T-helper 9 cell (primary cell): ENCODE results near the gene RSF1.

Experiments
- DNase-seq: peaks from one replicate; pipeline ENCODE4 v3.0.0-alpha.2; 2020

The RSF1 gene

DNA sequence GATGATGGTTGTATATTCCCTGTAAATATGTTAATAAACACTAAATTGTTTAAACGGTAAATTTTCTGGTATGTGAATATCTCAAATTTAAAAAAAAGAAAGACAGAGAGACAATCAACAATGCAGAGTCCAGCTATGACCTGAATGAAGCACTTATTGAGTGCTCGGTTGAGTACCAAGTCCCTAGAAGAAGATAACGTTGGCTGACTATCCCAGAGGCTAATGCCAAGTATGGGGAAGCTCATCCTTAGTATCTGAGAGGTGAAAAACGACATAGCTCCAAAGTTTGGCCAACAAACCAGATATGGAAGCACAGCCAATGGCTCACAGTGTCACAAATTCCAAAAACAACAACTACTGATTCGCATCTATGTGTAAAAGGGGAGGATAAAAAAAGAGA, 71.3 kb downstream of the RSF1 start:
- DNase-seq, result no peak

DNA sequence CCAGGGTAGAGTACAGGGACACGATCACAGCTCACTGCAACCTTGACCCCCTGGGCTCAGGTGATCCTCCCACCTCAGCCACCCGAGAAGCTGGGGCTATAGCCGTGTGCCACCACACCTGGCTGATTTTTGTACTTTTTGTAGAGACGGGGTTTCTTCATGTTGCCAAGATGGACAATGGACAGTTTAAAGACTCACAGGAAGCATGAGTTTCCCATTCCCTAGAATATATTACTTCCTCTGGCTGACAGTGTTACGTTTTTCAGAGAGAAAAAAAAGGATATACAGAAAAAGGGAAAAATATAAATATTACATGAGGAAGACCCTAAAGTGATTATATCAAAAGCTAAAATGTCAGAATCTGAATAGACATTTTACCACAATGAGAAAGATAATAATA, 72.3 kb downstream of the RSF1 start:
- DNase-seq, result no peak

DNA sequence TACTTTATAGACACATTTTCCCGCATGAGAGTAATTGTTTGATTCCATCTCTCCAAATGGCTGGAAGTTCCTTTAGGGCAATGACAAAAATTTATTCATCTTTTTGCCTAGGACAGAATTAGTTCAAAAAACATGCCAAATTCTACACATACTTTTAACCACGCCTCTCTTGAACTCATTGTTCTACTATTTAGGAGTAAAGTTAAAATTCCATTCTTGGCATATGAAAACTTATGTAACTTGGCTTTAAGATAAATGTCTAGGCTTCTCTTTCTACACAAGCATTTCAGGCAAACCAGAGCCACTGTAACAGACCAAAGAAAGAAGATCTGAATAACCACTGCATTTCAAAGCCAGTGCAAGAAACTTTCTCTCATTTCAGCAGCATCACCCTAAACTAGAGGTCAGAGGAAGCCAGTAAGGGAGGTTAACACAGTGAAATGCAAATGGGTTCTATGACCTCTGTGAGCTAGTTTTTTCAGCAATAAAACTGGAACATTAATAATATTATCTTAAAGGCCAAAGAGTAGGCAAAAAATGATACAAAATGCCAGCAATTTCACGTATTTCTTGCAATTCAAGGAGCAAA, 73.0 kb downstream of the RSF1 start:
- DNase-seq, result no peak

DNA sequence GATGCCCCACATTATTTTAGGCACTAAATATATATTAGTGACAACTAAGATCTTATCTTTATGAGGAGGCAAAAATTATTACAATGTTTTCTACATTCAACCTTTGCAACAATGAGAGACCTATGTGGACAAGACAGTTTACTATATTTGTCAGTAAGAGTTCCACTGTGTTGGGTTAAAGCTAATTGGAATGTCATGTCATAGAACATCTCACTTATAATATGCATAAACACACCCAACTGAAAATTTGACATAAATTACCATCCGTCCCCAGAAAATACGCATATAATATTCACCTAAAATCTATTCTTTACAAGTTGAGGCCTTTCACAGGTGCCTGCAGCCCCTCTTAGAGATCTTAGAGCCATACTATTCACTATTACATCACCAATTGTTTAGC, 84.0 kb downstream of the RSF1 start:
- DNase-seq, result no peak

DNA sequence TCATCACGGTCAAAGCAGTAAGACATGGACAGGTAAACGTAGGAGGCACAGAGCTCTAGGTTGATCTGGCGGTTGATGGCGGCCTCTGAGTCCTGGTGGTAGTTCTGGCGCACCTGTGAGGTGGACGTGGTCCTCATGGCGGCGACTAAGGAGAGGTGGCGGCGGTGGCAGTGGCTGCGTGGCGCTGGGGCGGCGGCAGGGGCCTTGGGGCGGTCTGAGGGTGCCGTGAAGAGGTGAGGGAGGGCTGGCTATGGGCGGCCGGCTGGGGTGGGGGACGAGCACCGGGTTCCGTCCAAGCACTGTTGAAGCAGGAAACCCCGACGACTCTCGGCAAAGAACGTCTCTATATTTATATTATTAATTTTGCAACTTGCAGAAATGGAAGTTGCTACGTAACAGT, 85.6 kb downstream of the RSF1 start:
- DNase-seq, result no peak

DNA sequence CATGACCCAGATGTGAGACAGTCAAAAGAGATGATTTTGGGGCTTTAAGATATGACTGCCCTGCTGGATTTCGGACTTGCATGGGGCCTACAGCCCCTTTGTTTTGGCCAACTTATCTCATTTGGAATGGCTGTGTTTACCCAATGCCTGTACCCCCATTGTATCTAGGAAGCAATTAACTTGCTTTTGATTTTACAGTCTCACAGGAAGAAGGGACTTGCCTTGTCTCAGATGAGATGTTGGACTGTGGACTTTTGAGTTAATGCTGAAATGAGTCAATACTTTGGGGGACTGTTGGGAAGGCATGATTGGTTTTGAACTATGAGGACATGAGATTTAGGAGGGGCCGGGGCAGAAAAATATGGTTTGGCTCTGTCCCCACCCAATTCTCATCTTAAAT, 88.4 kb downstream of the RSF1 start:
- no peak for DNase-seq

DNA sequence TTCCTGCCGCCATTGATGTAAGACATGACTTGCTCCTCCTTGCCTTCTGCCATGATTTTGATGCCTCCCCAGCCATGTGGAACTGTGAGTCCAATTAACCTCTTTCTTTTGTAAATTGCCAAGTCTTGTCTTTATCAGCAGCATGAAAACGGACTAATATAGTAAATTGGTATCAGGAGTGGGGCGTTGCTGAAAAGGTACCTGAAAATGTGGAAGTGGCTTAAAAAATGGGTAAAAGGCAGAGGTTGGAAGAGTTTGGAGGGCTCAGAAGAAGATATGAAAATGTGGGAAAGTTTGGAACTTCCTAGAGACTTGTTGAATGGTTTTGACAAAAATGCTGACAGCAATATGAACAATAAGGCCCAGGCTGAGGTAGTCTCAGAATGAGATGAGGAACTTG, 89.7 kb downstream of the RSF1 start:
- no peak for DNase-seq

DNA sequence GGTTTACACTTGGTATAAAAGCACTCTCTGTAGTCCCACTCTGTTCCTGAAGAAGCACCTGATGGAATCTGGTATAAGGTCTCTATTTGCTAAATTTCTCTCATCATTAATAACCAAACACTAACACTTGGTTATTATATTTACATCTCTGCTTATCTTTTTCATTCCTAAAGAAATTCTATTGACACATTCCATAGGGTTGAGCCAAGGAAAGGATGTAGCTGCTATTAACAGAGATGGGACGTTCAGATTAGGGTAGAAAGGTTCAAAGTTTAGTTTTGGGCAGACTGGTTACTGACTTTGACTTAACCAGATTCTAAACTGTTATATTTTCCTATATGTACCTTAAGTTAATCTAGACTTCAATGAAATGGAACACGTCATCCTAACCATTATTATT, 91.5 kb downstream of the RSF1 start:
- no peak for DNase-seq

DNA sequence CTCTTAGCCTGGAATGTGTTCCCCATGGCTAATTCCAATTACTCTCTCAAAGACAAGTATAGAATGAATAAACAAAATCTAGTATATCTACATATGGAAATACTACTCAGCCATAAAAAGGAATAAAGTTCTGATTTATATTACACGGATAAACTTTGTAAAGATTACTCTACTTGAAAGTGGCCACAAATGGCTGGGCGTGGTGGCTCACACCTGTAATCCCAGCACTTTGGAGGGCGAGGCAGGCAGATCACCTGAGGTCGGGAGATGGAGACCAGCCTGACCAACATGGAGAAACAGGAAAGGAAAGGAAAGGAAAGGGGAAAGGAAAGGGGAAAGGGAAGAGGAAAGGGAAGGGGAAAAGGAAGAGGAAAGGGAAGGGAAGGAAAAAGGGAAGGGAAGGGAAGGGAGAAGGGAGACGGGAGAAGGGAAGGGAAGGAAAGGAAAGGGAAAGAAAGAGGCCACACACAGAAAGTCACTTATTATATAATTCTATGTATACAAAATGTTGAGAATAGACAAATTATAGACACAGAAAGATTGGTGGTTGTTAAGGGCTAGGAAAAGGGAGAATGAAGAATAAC, 92.2 kb downstream of the RSF1 start:
- no peak for DNase-seq

DNA sequence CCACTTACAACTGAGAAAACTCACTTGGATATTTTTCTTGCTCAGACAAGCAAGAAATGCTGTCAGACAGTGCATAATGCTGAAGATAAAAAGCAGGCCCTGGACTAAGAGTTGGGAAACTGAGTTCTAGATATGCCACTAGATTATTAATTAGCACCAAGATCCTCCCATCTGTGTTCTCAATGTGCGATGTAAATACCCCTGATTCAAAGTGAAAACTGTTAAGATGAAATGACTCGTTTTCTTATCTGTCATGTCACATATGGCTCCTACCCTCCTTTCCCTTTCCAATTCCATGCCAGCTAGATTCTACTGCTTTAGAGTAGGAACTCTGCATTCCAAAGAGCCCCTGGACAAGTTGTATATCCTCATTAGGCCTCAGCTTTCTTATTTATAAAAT, 94.0 kb downstream of the RSF1 start:
- DNase-seq, result no peak

DNA sequence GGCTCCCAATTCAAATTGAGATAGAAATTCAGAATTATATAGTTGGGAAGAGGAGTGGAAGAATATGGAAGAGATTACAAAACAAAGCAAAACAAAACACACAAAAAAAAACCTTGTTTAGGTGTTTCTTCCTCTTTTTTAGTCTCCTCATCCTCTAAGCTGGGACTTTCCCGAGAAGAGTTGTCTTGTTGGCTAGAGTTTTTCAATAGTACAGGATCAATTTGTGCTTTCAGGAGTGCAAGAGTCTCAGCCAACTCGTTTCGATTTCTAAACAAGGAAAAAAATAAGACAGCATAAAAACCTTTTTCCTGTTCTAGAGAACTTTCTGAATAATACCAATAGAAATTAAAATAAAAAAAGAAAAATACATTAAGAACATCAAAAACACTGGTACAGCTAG, 95.1 kb downstream of the RSF1 start:
- DNase-seq, result no peak

DNA sequence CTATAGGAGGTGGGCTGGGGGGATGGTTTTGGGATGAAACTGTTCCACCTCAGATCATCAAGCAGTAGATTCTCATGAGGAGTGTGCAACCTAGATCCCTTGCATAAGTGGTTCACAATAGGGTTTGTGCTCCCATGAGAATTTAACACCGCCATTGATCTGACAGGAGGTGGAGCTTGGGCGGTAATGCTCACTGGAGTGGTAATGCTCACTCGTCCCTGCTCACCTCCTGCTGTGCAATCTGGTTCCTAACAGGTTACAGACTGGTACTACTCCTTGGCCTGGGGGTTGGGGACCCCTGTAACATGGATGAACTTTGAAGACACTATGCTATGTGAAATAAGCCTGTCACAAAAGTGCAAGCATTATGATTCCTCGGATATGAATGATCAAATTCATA, 95.9 kb downstream of the RSF1 start:
- no peak for DNase-seq

DNA sequence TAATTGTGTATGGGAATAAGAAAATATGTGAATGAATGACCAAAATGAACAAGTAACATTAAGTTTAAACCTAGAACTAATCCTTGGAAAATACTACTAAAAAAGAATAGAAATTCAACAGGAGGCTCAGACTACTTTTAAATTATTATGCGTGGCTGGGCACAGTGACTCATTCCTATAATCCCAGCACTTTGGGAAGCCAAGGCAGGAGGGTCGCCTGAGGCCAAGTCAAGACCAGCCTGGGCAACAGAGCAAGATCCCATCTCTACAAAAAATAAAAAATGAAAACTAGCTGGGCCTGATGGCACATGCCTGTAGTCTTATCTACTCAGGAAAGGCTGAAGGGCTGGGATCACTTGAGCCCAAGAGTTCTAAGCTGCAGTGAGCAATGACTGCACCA, 97.5 kb downstream of the RSF1 start:
- no peak for DNase-seq

DNA sequence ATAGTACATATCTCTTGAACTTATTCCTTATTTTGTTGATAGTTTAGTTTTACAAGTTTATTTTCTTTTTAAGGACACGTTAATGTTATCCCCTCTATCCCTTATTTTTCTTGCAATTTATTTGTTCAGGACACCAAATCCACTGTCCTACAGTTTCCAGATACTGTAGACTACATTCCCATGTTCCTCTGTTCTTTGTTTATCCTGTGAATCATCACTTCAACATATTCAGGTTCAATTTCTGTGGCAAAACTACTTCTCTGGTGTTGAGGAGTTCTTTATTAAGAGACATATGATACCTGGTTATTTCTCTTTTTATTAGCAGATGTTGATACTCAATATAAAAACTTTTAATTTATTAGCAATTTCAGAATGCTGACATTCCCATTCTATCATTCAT, 110.2 kb downstream of the RSF1 start:
- DNase-seq, result no peak

DNA sequence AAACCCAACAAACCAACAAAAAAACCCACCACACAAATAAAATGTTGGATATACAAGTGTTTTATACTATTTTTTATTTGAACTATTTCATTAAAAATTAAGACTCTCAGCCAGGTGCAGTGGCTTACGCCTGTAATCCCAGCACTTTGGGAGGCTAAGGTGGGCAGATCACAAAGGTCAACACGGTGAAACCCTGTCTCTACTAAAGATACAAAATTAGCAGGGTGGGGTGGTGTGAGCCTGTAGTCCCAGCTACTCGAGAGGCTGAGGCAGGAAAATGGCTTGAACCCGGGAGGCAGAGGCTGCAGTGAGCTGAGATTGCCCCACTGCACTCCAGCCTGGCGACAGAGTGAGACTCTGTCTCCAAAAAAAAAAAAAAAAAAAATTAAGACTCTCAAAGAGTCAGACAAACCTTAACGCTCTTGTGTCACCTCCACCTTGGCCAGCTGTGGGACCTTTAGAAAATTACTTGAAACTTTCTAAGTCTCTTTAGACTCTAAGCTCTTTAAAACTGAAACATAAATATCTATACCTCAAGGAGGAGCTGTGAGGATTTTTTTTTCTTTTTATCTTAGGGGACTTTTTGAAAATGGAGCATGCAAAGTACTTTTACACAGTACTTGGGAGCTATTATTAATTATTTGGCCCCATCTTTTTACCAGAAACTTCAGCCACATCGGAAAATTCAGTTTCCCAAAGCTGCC, 114.5 kb downstream of the RSF1 start:
- DNase-seq, result no peak

DNA sequence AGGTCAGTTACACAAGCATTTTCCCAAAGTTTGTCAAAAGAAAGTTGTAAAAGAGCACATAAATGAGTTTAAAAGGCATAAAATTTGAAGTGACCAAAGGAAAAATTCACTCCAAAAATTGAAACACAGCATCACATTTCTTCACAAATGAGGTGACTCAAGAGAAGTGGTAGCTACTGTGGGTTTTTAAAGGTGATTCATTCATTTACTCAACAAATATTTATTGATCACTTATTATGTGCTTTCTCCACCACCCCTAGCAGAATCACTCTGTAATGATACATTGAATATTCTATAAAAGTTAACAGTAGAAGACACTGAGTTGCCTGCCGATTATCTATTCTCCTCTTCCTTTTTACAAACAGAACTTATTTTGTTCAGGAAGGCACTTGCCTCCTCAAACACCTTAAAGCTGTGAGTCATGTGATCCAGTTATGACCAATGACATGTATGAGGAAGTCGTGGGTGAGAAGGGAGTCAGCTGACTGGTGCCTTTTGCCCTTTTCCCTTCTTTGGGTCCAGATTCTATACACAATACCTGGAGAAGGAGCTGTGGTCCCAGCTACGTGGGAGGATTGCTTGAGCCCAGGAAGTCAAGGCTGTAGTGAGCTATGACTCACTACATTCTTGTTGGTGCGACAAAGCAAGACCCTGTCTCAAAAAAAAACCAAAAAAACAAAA, 115.2 kb downstream of the RSF1 start:
- no peak for DNase-seq

DNA sequence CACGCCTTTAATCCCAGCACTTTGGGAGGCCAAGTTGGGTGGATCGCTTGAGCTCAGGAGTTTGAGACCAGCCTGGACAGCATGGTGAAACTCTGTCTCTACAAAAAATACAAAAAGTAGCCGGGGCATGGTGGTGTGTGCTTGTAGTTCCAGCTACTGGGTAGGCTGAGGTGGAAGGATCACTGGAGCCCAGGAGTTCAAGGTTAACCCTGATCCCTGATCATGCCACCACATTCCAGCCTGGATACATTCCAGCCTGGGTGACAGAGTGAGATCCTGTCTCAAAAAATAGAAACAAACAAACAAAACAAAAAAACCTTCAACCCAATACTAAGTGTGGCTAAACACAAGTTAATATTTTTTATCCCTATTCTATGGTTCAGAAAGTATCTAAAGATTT, 116.5 kb downstream of the RSF1 start:
- no peak for DNase-seq

DNA sequence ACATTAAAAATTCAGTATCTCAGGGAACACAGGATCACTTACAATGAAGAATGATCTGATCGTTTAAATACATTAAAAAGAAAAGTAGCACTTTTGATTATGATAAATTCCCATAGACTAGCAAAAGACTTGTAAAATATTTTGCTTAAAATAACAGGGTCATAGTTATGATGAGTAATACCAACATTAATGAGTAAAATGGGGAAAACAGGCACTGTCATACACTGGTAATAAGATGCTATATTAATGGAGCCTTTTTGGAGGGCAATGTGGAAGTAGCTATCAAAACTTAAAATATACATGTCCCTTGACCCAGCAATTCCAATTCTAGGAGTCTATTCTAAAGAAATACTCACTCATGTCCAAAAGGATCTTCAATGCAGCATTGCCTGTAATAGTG, 121.1 kb downstream of the RSF1 start:
- no peak for DNase-seq

DNA sequence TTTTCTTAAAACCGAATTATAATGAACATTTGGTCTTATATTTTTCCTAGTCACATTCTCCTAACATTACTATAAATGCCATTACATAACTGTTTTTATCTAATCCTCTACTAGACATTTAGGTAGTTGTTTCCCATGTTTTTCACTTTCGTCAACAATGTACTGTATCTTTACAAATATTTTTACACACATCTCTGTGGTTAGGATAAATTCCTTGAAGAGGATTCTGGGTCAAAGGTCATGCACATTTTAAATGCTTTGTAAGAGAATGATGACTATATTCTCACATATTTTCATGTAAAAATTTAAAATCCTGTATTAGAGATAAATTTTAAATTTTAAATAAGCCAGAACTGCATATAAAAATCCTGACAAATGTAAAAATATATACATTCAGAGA, 121.6 kb downstream of the RSF1 start:
- DNase-seq, result no peak

DNA sequence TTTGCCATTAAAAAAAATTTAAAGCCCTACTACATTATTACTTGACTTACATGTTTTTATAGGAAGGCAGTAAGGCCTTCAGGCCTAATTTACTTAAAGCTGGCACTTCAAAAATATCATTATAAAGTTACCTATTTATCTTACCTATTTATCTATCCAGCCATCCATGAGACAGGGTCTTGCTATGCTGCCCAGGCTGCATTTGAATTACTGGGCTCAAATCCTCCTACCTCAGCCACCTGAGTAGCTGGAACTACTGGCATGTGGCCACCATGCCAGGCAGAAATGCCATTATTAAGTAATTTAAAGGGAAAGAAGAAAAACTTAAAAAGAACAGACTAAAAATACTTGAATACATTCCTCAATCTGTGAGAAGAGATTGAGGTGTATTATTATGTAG, 122.7 kb downstream of the RSF1 start:
- DNase-seq, result no peak

DNA sequence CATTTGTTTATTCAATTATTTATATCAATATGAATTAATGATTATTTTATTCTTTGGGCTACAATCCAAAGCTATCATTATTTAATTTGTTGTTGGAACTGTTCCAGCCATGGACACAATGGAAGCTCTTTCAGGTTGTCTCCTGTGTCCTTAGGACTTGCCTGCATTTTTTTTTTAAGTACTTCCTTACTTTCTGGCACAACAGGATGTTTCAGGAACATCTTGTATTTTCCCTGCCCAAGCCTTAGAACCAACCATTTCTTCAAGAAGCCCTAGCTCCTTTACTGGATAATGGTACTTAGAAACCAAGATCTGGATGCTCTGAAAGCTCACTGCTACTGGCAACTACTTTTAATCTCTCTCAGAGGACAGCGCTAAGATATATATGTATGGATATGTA, 125.1 kb downstream of the RSF1 start:
- DNase-seq, result no peak

DNA sequence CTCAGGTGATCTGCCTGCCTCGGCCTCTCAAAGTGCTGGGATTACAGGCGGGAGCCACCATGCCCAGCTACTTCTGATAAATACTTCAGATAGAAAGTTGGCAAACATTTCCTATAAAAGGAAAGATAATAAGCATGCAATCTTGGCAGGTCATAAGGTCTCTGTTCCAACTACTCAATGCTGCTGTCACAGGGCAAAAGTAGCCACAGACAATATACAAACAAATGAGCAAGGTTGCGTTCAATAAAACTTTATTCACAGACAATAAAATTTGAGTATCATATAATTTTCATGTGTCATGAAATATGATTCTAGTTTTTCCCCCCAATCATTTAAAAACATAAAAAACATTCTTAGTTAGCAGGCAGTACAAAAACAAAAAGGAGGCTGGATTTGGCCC, 129.9 kb downstream of the RSF1 start:
- DNase-seq, result no peak

DNA sequence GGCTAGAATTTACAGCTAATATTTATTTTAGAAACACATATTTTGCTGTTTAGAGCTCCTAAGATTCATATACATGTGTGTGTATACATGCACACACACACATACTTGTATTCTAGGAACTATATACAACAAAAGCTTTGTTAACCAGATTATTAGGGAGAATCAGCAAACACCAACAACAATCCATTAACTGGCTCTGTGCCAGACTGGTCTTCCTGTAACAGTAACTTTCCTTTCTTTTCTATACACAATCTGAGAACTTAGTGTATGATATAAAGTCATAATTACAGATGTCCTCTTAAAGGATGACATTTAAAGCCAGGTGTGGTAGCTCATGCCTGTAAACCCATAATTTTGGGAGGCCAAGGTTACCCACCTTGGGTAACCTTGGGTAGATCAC, 133.4 kb downstream of the RSF1 start:
- DNase-seq, result no peak

DNA sequence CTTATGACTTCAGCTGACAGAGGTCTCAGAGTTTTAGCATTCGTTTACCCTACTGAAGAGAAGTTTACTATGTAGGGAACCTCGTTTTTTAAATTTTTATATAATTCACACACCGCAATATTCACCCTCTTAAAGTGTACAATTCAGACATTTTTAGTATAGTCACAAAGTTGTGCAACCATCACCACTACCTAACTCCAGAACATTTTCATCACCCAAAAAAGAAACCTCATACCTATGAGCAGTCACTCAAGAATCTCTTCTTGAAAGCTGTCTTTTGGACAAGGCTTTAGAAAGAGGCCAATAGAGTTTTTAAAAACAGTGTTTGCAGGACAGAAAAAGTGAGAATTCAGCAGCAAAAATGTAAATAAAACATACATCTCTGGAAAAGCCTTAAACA, 143.4 kb downstream of the RSF1 start:
- DNase-seq, result no peak
